ENCODE measurements around the gene CLEC16A. TPM values are rescaled to one million over a fixed set of nuclear protein-coding genes. Genes with fewer than 3 reads are reported as not detected.

Gene CLEC16A
- total and polyA plus RNA-seq, 9 of the 15 experiments (the other 6 are each of a cell fraction or from before 2014, with no cell fraction given) = 1.00 to 22.3 (median 10.0) TPM

GRCh38 chr16:11072420-11073153 lies 128.2 kb downstream of the CLEC16A start (continued):
- TF ChIP-seq NKRF (IDR thresholded peaks at IDR 0.05; ENCODE audit: borderline replicate concordance) (no peak), ZFP36 (IDR thresholded peaks at IDR 0.05; ENCODE audit: low read depth, low read length, partially characterized antibody) (peak; percentile 93), TBL1XR1 (IDR thresholded peaks at IDR 0.05; ENCODE audit: low read length in 2 of 2) (peak in 1 of 2 experiments; percentile 42; a peak in 1 of 4 replicates), RBM17 (IDR thresholded peaks at IDR 0.05; ENCODE audit: borderline replicate concordance, low read depth, low read length) (no peak)

- Histone ChIP-seq H3K27me3 (ENCODE audit: control insufficient read depth in 2 of 2, insufficient read depth in 2 of 2, low read length in 2 of 2) (no peaks in the 10 kb centered on the region), H3K27ac (ENCODE audit: extremely low read depth, low read depth, low read length) (no peak overlapping the region), H3K4me3 (no peak overlapping the region), H3K4me2 (ENCODE audit: insufficient read depth, low read length) (no peak overlapping the region), H2AFZ (ENCODE audit: low read depth, low read length) (no peak overlapping the region), H3K9me3 (replicated peaks; ENCODE audit: control insufficient read depth, insufficient read depth, low read depth, low read length) (no peaks in the 10 kb centered on the region), H3K9me1 (ENCODE audit: control insufficient read depth, insufficient read depth, low read length) (no peaks in the 10 kb centered on the region), H3K36me3 (ENCODE audit: control insufficient read depth, insufficient read depth, low read length) (peaks cover 11% of the 10 kb centered on the region; the same call in 1 of the 3 replicates), H4K20me1 (replicated peaks; ENCODE audit: control insufficient read depth, insufficient read depth, low read length) (no peaks in the 10 kb centered on the region), H3K4me1 (replicated peaks in 1 of 2; ENCODE audit: control insufficient read depth in 2 of 2, insufficient read depth in 2 of 2, low read length in 2 of 2) (peaks cover 14% of the 10 kb centered on the region in 2 experiments), H3K9ac (ENCODE audit: insufficient read depth in 1 of 2, low read depth in 2 of 2, low read length in 2 of 2) (peak overlapping the region in 1 of 2 experiments; percentile 66; a peak in 1 of 4 replicates), H3K79me2 (ENCODE audit: control insufficient read depth, insufficient read depth, low read length) (no peaks in the 10 kb centered on the region)
- FAIRE-seq (no peak), DNase-seq (ENCODE audit: extremely low read depth in 1 of 4, low spot score in 3 of 4) (no peak), ATAC-seq (no peak; the same call in 2 of the 3 replicates)
- CTCF ChIA-PET (ENCODE audit: low intra/inter-chr PET ratio) = no interaction called here
- in situ Hi-C loops (cut with MboI) = no loop called here
- no TSS peak for BruUV-seq (replicated peaks)
- POLR2A ChIA-PET = no interaction called here
- 92% methylated on average over 11 of the region's 11 CpGs for WGBS (ENCODE audit: insufficient coverage, low coverage, missing lambda C conversion rate)
- intact Hi-C loops (cut with micrococcal nuclease) = loop anchor here (2.0 kb wide), 1 partner anchor 27 kb away; no protein-coding TSS in a partner anchor
- peak; percentile 32; the same call in 1 of the 2 replicates for TF ChIP-seq ZBTB33 (CRISPR knock-in tag; IDR thresholded peaks at IDR 0.05)
- TF ChIP-seq KDM5B (IDR thresholded peaks at IDR 0.05; ENCODE audit: insufficient replicate concordance, low read depth, low read length) = peak; percentile 17
- TF ChIP-seq GATAD2A (IDR thresholded peaks at IDR 0.05) = 0 out of 2 replicates have a peak, but pooled peaks have one; percentile 45
- TF ChIP-seq ZNF324 (CRISPR knock-in tag; IDR thresholded peaks at IDR 0.05) = no peak
- no peak for TF ChIP-seq PYGO2 (tag; IDR thresholded peaks at IDR 0.05)
- TF ChIP-seq PTTG1 (tag; IDR thresholded peaks at IDR 0.05; ENCODE audit: low read depth) = no peak
- TF ChIP-seq ARID3A (IDR thresholded peaks at IDR 0.05; ENCODE audit: borderline replicate concordance, low read depth, low read length) = no peak
Measured at GRCh38 chr16:11073407-11073999, 129.1 kb downstream of the CLEC16A start.

Measured in K562 (cell line).